WI38 (cell line): ENCODE results near the gene GPX6.
"Not testable (repeated sequence)": the region's sequence is repeated elsewhere in the genome, so short reads cannot be mapped to it uniquely, and the experiment has no call there.

Source experiments
- H3K4me3 ChIP-seq: 2 replicates; pipeline ENCODE4 v1.5.1; 2011; ENCODE audit warnings: low read depth, mild to moderate bottlenecking, control low read depth, low read length
- CTCF ChIP-seq: IDR thresholded peaks from 2 replicates; pipeline ENCODE4 v1.5.1; 2012; ENCODE audit warnings: low read depth, mild to moderate bottlenecking, control low read depth, low read length

The GPX6 gene

GRCh38 chr6:28551891-28552666, 36.5 kb upstream of the GPX6 start:
- no peak for TF ChIP-seq CTCF
- no peak overlapping the region for H3K4me3 ChIP-seq

GRCh38 chr6:28547003-28547402, 31.4 kb upstream of the GPX6 start:
- H3K4me3 ChIP-seq = not testable (repeated sequence)

- TF ChIP-seq CTCF = no peak
- no peak overlapping the region for H3K4me3 ChIP-seq
Measured at GRCh38 chr6:28545955-28546354, 30.4 kb upstream of the GPX6 start.

GRCh38 chr6:28543651-28544610, 28.3 kb upstream of the GPX6 start:
- no peak for TF ChIP-seq CTCF
- H3K4me3 ChIP-seq = peak overlapping the region; percentile 42

GRCh38 chr6:28542440-28543296, 27.1 kb upstream of the GPX6 start:
- TF ChIP-seq CTCF = no peak
- no peak overlapping the region for H3K4me3 ChIP-seq

- H3K4me3 ChIP-seq = no peak overlapping the region
- no peak for TF ChIP-seq CTCF
Measured at GRCh38 chr6:28541996-28542395, 26.4 kb upstream of the GPX6 start.

- TF ChIP-seq CTCF = no peak
- no peak overlapping the region for H3K4me3 ChIP-seq
Measured at GRCh38 chr6:28537509-28538140, 22.0 kb upstream of the GPX6 start.
